Endothelial cell of umbilical vein (primary cell): ENCODE measurements around the gene PRKCB. TPM values are rescaled to one million over a fixed set of nuclear protein-coding genes. Genes with fewer than 3 reads are reported as not detected.

ENCODE experiments used
- BruUV-seq: library from RNA; stranded (reverse); fragments of 400-500 nt; replicated peaks from 2 replicates; lab custom pipeline; 2021; lab: Mats Ljungman, UMichigan
- CTCF ChIA-PET: fragments of 300-600, 350-600 bp; sonication (Branson Sonifier 250); formaldehyde crosslinking; loops from one replicate; lab custom pipeline; 2021; ENCODE audit warnings: antibody characterized with exemption, inconsistent platforms; lab: Charles Lee
- POLR2A ChIA-PET: fragments of 300-600, 350-600 bp; sonication (Branson Sonifier 250); formaldehyde crosslinking; loops from one replicate; lab custom pipeline; 2021; ENCODE audit warnings: antibody characterized with exemption, inconsistent platforms; lab: Charles Lee
- DNase-seq: peaks from one replicate; pipeline ENCODE4 v3.0.0-alpha.2; 2011; ENCODE audit warnings: low read depth, low spot score
- FAIRE-seq: peaks from 2 replicates; lab custom pipeline; 2011; peaks lifted over from hg19 to GRCh38; lab: Jason Lieb, UNC
- H2AFZ ChIP-seq: 2 replicates; pipeline ENCODE4 v1.6.0; 2012; ENCODE audit warnings: low read depth, low read length, control low read depth, inconsistent platforms
- H3K27ac ChIP-seq: 2 replicates; pipeline ENCODE4 v1.5.1; 2011; ENCODE audit warnings: low read depth, mild to moderate bottlenecking, control low read depth, low read length, moderate library complexity; ENCODE audit not compliant: insufficient read depth
- H3K27me3 ChIP-seq, 2 experiments: 2 replicates each; pipeline versions ENCODE4 v1.6.0 to v1.6.1; 2011; ENCODE audit warnings: low read length in 2 of 2, mixed read lengths in 1 of 2; ENCODE audit not compliant: control insufficient read depth in 2 of 2, insufficient read depth in 2 of 2
- H3K36me3 ChIP-seq, 2 experiments: 2 replicates in 1 of 2; 3 replicates in 1 of 2; pipeline ENCODE4 v1.5.1; 2011; ENCODE audit warnings: low read length in 2 of 2, mild to moderate bottlenecking in 1 of 2, moderate library complexity in 1 of 2; ENCODE audit not compliant: control insufficient read depth in 2 of 2, insufficient read depth in 2 of 2; ENCODE audit errors: extremely low read depth in 1 of 2
- H3K4me1 ChIP-seq: 3 replicates; pipeline ENCODE4 v1.5.1; 2011; ENCODE audit warnings: mild to moderate bottlenecking, low read length; ENCODE audit not compliant: control insufficient read depth, insufficient read depth; ENCODE audit errors: extremely low read depth
- H3K4me2 ChIP-seq: 2 replicates; pipeline ENCODE4 v1.6.1; 2011; ENCODE audit warnings: low read length, control low read depth, mixed read lengths; ENCODE audit not compliant: insufficient read depth
- H3K4me3 ChIP-seq, 3 experiments: fragments of 200-600 bp in 1 of 3; sonication (generic), shearing (Covaris generic) in 1 of 3; replicated peaks in 1 of 3; 2 replicates each; pipeline ENCODE4 v1.5.1; 2011 to 2016; ENCODE audit warnings: control low read depth in 3 of 3, low read length in 3 of 3, mild to moderate bottlenecking in 2 of 3, inconsistent platforms in 1 of 3, low read depth in 1 of 3, moderate library complexity in 1 of 3; ENCODE audit not compliant: insufficient read depth in 1 of 3
- H3K79me2 ChIP-seq: 2 replicates; pipeline ENCODE4 v1.6.0; 2012; ENCODE audit warnings: low read length, inconsistent platforms; ENCODE audit not compliant: control insufficient read depth, insufficient read depth
- H3K9ac ChIP-seq: replicated peaks from 2 replicates; pipeline ENCODE3; 2011; ENCODE audit warnings: low read length, control low read depth; ENCODE audit not compliant: insufficient read depth; ENCODE audit errors: extremely low read depth
- H3K9me1 ChIP-seq: replicated peaks from 3 replicates; pipeline ENCODE4 v1.6.0; 2011; ENCODE audit warnings: mild to moderate bottlenecking, low read length; ENCODE audit not compliant: control insufficient read depth, insufficient read depth; ENCODE audit errors: extremely low read depth
- H3K9me3 ChIP-seq: replicated peaks from 2 replicates; pipeline ENCODE4 v1.5.1; 2012; ENCODE audit warnings: low read length, inconsistent platforms; ENCODE audit not compliant: control insufficient read depth, insufficient read depth
- H4K20me1 ChIP-seq: replicated peaks from 2 replicates; pipeline ENCODE3; 2011; ENCODE audit warnings: mild to moderate bottlenecking, low read length; ENCODE audit not compliant: control insufficient read depth, insufficient read depth; ENCODE audit errors: extremely low read depth
- CTCF ChIP-seq, 2 donors: IDR thresholded peaks; 1 replicate in 1 of 2; 2 replicates in 1 of 2; pipeline ENCODE4 v1.5.1; 2011; ENCODE audit warnings: low read length in 2 of 2, mild to moderate bottlenecking in 2 of 2, moderate library complexity in 2 of 2, control low read depth in 1 of 2, inconsistent platforms in 1 of 2, low read depth in 1 of 2; ENCODE audit not compliant: insufficient read depth in 1 of 2; ENCODE audit errors: extremely low read depth in 1 of 2
- EZH2 ChIP-seq: IDR thresholded peaks from 2 replicates; pipeline ENCODE4 v1.6.1; 2012; ENCODE audit warnings: borderline replicate concordance, low read depth, mild to moderate bottlenecking, moderate library complexity, low read length, inconsistent platforms; ENCODE audit not compliant: severe bottlenecking
- FOS ChIP-seq: IDR thresholded peaks from 2 replicates; pipeline ENCODE4 v1.6.1; 2011; ENCODE audit warnings: mild to moderate bottlenecking, low read length, moderate library complexity, borderline replicate concordance; ENCODE audit not compliant: insufficient read depth
- GATA2 ChIP-seq: IDR thresholded peaks from 2 replicates; pipeline ENCODE4 v1.7.0; 2011; ENCODE audit warnings: low read depth, mild to moderate bottlenecking, moderate library complexity, mixed read lengths, low read length; ENCODE audit not compliant: insufficient read length, insufficient read depth
- JUN ChIP-seq: IDR thresholded peaks from 2 replicates; pipeline ENCODE4 v1.6.1; 2011; ENCODE audit warnings: borderline replicate concordance, low read depth; ENCODE audit not compliant: insufficient read length, insufficient read depth
- MAX ChIP-seq: IDR thresholded peaks from 2 replicates; pipeline ENCODE4 v1.6.1; 2011; ENCODE audit not compliant: insufficient read depth, insufficient read length
- MYC ChIP-seq: IDR thresholded peaks from one replicate; pipeline ENCODE4 v1.6.1; 2011; ENCODE audit warnings: mild to moderate bottlenecking, low read depth, low read length
- POLR2A ChIP-seq: IDR thresholded peaks from 2 replicates; pipeline ENCODE4 v1.6.1; 2012; ENCODE audit warnings: low read depth, mild to moderate bottlenecking, control low read depth, low read length
- POLR2AphosphoS5 ChIP-seq: IDR thresholded peaks from 2 replicates; pipeline ENCODE4 v1.6.1; 2012; ENCODE audit warnings: low read depth, mild to moderate bottlenecking, control low read depth, low read length, moderate library complexity; ENCODE audit not compliant: insufficient read depth
- dilution Hi-C: fragments of 300-500 bp; cut with MboI; formaldehyde crosslinking; loops from one replicate; pipeline ENCODE4 v1.15.0; 2019; ENCODE audit warnings: low sequenced_read_pairs; ENCODE audit not compliant: extremely low pct_ligation_motif_present
- intact Hi-C: fragments of 100-400 bp; cut with micrococcal nuclease; formaldehyde crosslinking; loops from one replicate; pipeline ENCODE4 v1.10.0; 2022
- polyA plus RNA-seq, 4 experiments: library from polyadenylated mRNA; depleted of rRNA in 3 of 4; stranded (reverse) in 3 of 4; unstranded in 1 of 4; fragments of >200 nt; gene quantifications; 2 replicates each; pipeline versions ENCODE4 v1.2.1 to v1.2.3, GENCODE V29; 2011 to 2012; ENCODE audit warnings: missing spikeins in 1 of 4
- total RNA-seq: library from RNA; stranded (reverse); gene quantifications from 2 replicates; pipeline ENCODE4 v1.2.3, GENCODE V29; 2021

PRKCB gene
- total and polyA plus RNA-seq, 2 donors (not counting 3 experiments of a cell fraction or from before 2014, with no cell fraction given) = 0.01 TPM; not detected in 1

- Histone ChIP-seq H3K36me3 (no peaks in the 10 kb centered on the region), H3K4me2 (no peak overlapping the region), H3K4me1 (no peaks in the 10 kb centered on the region), H3K9ac (no peak overlapping the region), H3K27ac (no peak overlapping the region), H4K20me1 (no peaks in the 10 kb centered on the region), H3K27me3 (peaks cover 19 to 39% of the 10 kb centered on the region in 2 experiments), H3K9me3 (no peaks in the 10 kb centered on the region), H3K4me3 (no peak overlapping the region), H2AFZ (no peak overlapping the region), H3K9me1 (no peaks in the 10 kb centered on the region), H3K79me2 (no peaks in the 10 kb centered on the region)
- CTCF ChIA-PET = interaction anchor here (0.7 kb wide), 1 partner anchor 668 kb away, joined by 3 read pairs; no protein-coding TSS in a partner anchor
- intact Hi-C loops (no loop called here), dilution Hi-C loops (no loop called here)
- no peak for DNase-seq
- no peak for TF ChIP-seq EZH2
- no peak for TF ChIP-seq MAX
- TF ChIP-seq CTCF (IDR thresholded peaks at IDR 0.05; ENCODE audit: extremely low read depth in 1 of 2, insufficient read depth in 1 of 2, low read depth in 1 of 2, low read length in 2 of 2) = no peak
- TF ChIP-seq MYC = no peak
- no peak for TF ChIP-seq POLR2A
- TF ChIP-seq JUN = no peak
- TF ChIP-seq POLR2AphosphoS5 = no peak
- TF ChIP-seq GATA2 = no peak
- no peak for TF ChIP-seq FOS
- no peak for FAIRE-seq
- no TSS peak for BruUV-seq
- POLR2A ChIA-PET = no interaction called here
Measured at GRCh38 chr16:23836404-23837311, 875 bp downstream of the PRKCB start.
